HG02588 (cell line): ENCODE data around the gene ATOH8.
A peak's percentile ranks its signal among the peaks of the same experiment; 100 is the strongest.

Experiments
- ATAC-seq: cut with Tn5 transposase; IDR thresholded peaks from one replicate; pipeline ENCODE4 v1.9.1; 2021; ENCODE audit warnings: mild to moderate bottlenecking, moderate library complexity; ENCODE audit not compliant: unreplicated experiment

Gene ATOH8

GRCh38 chr2:85796341-85797262 lies 42.8 kb downstream of the ATOH8 start:
- no peak for ATAC-seq

- ATAC-seq: no peak
Observed at GRCh38 chr2:85797263-85797660, 43.5 kb downstream of the ATOH8 start.

GRCh38 chr2:85797921-85798320 lies 44.1 kb downstream of the ATOH8 start:
- no peak for ATAC-seq

- no peak for ATAC-seq
Observed at GRCh38 chr2:85799215-85799956, 45.6 kb downstream of the ATOH8 start.

GRCh38 chr2:85800586-85800985 lies 46.8 kb downstream of the ATOH8 start:
- no peak for ATAC-seq

GRCh38 chr2:85801871-85802270 lies 48.1 kb downstream of the ATOH8 start:
- ATAC-seq: no peak

GRCh38 chr2:85802354-85803103 lies 48.7 kb downstream of the ATOH8 start:
- ATAC-seq: no peak

GRCh38 chr2:85803704-85804425 lies 50.1 kb downstream of the ATOH8 start:
- no peak for ATAC-seq

GRCh38 chr2:85804583-85804982 lies 50.8 kb downstream of the ATOH8 start:
- no peak for ATAC-seq

GRCh38 chr2:85806358-85807118 lies 52.7 kb downstream of the ATOH8 start:
- no peak for ATAC-seq

- ATAC-seq: no peak
Observed at GRCh38 chr2:85807756-85808155, 54.0 kb downstream of the ATOH8 start.

GRCh38 chr2:85810371-85811179 lies 56.8 kb downstream of the ATOH8 start:
- no peak for ATAC-seq

- no peak for ATAC-seq
Observed at GRCh38 chr2:85811180-85812093, 57.6 kb downstream of the ATOH8 start.

- no peak for ATAC-seq
Observed at GRCh38 chr2:85812094-85812735, 58.4 kb downstream of the ATOH8 start.

GRCh38 chr2:85813211-85813981 lies 59.6 kb downstream of the ATOH8 start:
- ATAC-seq: no peak

- peak; percentile 65 for ATAC-seq
Observed at GRCh38 chr2:85813982-85814801, 60.4 kb downstream of the ATOH8 start.
